ENCODE results near the gene TOPAZ1. TPM values are rescaled to one million over a fixed set of nuclear protein-coding genes. Genes with fewer than 3 reads are reported as not detected.

TOPAZ1 gene
- total RNA-seq (2014; rRNA removed; shearing (Covaris generic)), result not detected in 2 replicates

GRCh38 chr3:44241706-44242105 is at the start of gene TOPAZ1:
TOPAZ1 (plus strand) TSS chr3:44241886; CDS start chr3:44242054, 168 bp downstream.

GRCh38 chr3:44338010-44338827 is 96.5 kb downstream of the TOPAZ1 start, which contains the start of gene TCAIM:
TCAIM (plus strand) TSS chr3:44338766; CDS start chr3:44354783, 16,017 bp downstream.

Other genes starting within 250 kb of the TOPAZ1 start
- gene TCAIM, start 96.9 kb downstream of the TOPAZ1 start, total RNA-seq (2014; rRNA removed; shearing (Covaris generic)), result 18.2 and 18.9 TPM in 2 replicates
- 4.8 and 7.5 TPM in 2 replicates for gene ZNF445, start 235.8 kb downstream of the TOPAZ1 start, total RNA-seq (2014; rRNA removed; shearing (Covaris generic))